Measurements from ENCODE around the gene TOM1. TPM values are rescaled to one million over a fixed set of nuclear protein-coding genes. Genes with fewer than 3 reads are reported as not detected.

TOM1 gene
- total RNA-seq, 4 donors from 2014 or later: 56.3 to 183 (median 104) TPM

DNA sequence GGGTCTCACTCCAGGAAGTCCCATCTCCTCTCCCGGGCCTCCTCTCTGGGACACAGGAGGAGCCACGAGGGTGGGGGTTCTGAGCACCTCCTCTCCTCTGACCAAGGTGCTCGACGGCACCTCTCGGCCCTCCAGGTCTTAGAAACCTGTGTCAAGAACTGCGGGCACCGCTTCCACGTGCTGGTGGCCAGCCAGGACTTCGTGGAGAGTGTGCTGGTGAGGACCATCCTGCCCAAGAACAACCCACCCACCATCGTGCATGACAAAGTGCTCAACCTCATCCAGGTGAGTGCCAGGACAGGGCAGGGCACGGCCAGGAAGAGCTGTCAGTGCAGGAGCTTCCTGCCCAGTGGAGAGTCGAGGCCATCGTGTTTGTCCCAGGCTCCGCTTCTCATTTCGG, 23.2 kb downstream of the TOM1 start:
- DNase-seq: no peak
- in situ Hi-C loops (cut with MboI; ENCODE audit: low pct_ligation_motif_present in 1 of 4, low pct_unique_long_range_greater_than_20kb in 1 of 4, low sequenced_read_pairs in 3 of 4): no loop called here
- no peaks in the 10 kb centered on the region for H3K4me1 ChIP-seq
- no peak overlapping the region for H3K4me3 ChIP-seq
- H3K27ac ChIP-seq: no peak overlapping the region
- H3K27me3 ChIP-seq: no peaks in the 10 kb centered on the region
- TF ChIP-seq EP300 (IDR thresholded peaks at IDR 0.05; ENCODE audit: low read depth): no peak
- TF ChIP-seq POLR2AphosphoS5 (IDR thresholded peaks at IDR 0.05): no peak
- TF ChIP-seq, protein P1, sequence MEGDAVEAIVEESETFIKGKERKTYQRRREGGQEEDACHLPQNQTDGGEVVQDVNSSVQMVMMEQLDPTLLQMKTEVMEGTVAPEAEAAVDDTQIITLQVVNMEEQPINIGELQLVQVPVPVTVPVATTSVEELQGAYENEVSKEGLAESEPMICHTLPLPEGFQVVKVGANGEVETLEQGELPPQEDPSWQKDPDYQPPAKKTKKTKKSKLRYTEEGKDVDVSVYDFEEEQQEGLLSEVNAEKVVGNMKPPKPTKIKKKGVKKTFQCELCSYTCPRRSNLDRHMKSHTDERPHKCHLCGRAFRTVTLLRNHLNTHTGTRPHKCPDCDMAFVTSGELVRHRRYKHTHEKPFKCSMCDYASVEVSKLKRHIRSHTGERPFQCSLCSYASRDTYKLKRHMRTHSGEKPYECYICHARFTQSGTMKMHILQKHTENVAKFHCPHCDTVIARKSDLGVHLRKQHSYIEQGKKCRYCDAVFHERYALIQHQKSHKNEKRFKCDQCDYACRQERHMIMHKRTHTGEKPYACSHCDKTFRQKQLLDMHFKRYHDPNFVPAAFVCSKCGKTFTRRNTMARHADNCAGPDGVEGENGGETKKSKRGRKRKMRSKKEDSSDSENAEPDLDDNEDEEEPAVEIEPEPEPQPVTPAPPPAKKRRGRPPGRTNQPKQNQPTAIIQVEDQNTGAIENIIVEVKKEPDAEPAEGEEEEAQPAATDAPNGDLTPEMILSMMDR (IDR thresholded peaks at IDR 0.05): no peak
- TF ChIP-seq POLR2A (IDR thresholded peaks at IDR 0.05): no peak
- peaks cover 0 to 41% (median 15%) of the 10 kb centered on the region in 4 donors for H3K36me3 ChIP-seq
- no peaks in the 10 kb centered on the region for H3K9me3 ChIP-seq
- WGBS, 2 donors (ENCODE audit: low coverage in 1 of 2): 89% methylated on average over 15 of the region's 15 CpGs; no CpG with 5 or more reads in 1 of the 2 donors
- intact Hi-C loops (cut with DNase I; ENCODE audit: low total_unique reads): no loop called here

- in situ Hi-C loops (cut with MboI; ENCODE audit: low pct_ligation_motif_present in 1 of 4, low pct_unique_long_range_greater_than_20kb in 1 of 4, low sequenced_read_pairs in 3 of 4) (no loop called here), intact Hi-C loops (cut with DNase I; ENCODE audit: low total_unique reads) (no loop called here)
- no peaks in the 10 kb centered on the region for H3K4me1 ChIP-seq
- H3K27ac ChIP-seq: no peak overlapping the region
- 88 to 95% methylated on average over 5 to 11 of the region's 11 CpGs for WGBS, 2 donors (ENCODE audit: low coverage in 1 of 2)
- no peak overlapping the region for H3K4me3 ChIP-seq
- peaks cover 0 to 42% (median 16%) of the 10 kb centered on the region in 4 donors for H3K36me3 ChIP-seq
- DNase-seq: no peak
- H3K9me3 ChIP-seq: no peaks in the 10 kb centered on the region
- H3K27me3 ChIP-seq: no peaks in the 10 kb centered on the region
- TF ChIP-seq EP300 (IDR thresholded peaks at IDR 0.05; ENCODE audit: low read depth): no peak
- TF ChIP-seq, protein P1 (IDR thresholded peaks at IDR 0.05): no peak
- TF ChIP-seq POLR2AphosphoS5 (IDR thresholded peaks at IDR 0.05): no peak
- TF ChIP-seq POLR2A (IDR thresholded peaks at IDR 0.05): no peak
Observed at GRCh38 chr22:35323305-35323704, 23.6 kb downstream of the TOM1 start.

DNA sequence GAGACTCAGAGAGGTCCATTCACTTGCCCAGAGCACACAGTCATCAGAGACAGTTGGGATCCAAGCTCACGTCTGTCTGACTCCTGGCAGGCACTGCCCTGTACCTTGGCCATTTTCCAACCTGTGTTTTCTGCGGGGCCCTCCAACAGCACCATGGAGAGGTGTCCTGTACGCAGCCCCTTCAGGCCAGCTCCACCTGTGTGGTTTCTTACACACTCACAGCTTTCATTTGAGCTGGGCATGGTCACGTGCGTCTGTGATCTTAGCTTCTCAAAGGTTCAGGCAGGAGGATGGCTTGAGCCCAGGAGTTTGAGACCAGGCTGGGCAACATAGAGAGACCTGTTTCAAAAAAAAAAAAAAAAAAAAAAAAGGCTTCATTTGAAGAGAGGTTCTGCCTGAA, 24.4 kb downstream of the TOM1 start:
- H3K27me3 ChIP-seq: no peaks in the 10 kb centered on the region
- TF ChIP-seq EP300 (IDR thresholded peaks at IDR 0.05; ENCODE audit: low read depth): no peak
- TF ChIP-seq POLR2AphosphoS5 (IDR thresholded peaks at IDR 0.05): no peak
- TF ChIP-seq POLR2A (IDR thresholded peaks at IDR 0.05): no peak
- TF ChIP-seq, protein P1 (IDR thresholded peaks at IDR 0.05): no peak
- intact Hi-C loops (cut with DNase I; ENCODE audit: low total_unique reads): no loop called here
- H3K36me3 ChIP-seq: peaks cover 0 to 42% (median 16%) of the 10 kb centered on the region in 4 donors
- H3K9me3 ChIP-seq: no peaks in the 10 kb centered on the region
- no peak overlapping the region for H3K4me3 ChIP-seq
- H3K27ac ChIP-seq: no peak overlapping the region
- 85 to 100% methylated on average over 2 to 5 of the region's 5 CpGs for whole genome bisulfite sequencing, 2 donors (ENCODE audit: low coverage in 1 of 2)
- in situ Hi-C loops (cut with MboI; ENCODE audit: low pct_ligation_motif_present in 1 of 4, low pct_unique_long_range_greater_than_20kb in 1 of 4, low sequenced_read_pairs in 3 of 4): no loop called here
- no peak for DNase-seq
- no peaks in the 10 kb centered on the region for H3K4me1 ChIP-seq

- WGBS, 2 donors (ENCODE audit: low coverage in 1 of 2): 91% methylated on average over 4 of the region's 4 CpGs; no CpG with 5 or more reads in 1 of the 2 donors
- H3K27ac ChIP-seq: no peak overlapping the region
- no peak for DNase-seq
- no peaks in the 10 kb centered on the region for H3K9me3 ChIP-seq
- TF ChIP-seq POLR2AphosphoS5 (IDR thresholded peaks at IDR 0.05): no peak
- no peak for TF ChIP-seq POLR2A (IDR thresholded peaks at IDR 0.05)
- TF ChIP-seq, protein P1 (IDR thresholded peaks at IDR 0.05): no peak
- TF ChIP-seq EP300 (IDR thresholded peaks at IDR 0.05; ENCODE audit: low read depth): no peak
- H3K4me3 ChIP-seq: no peak overlapping the region
- intact Hi-C loops (cut with DNase I; ENCODE audit: low total_unique reads) (no loop called here), in situ Hi-C loops (cut with MboI; ENCODE audit: low pct_ligation_motif_present in 1 of 4, low pct_unique_long_range_greater_than_20kb in 1 of 4, low sequenced_read_pairs in 3 of 4) (no loop called here)
- H3K27me3 ChIP-seq: no peaks in the 10 kb centered on the region
- H3K36me3 ChIP-seq: peaks cover 0 to 42% (median 16%) of the 10 kb centered on the region in 4 donors
- peaks cover 0 to 3% (median 0%) of the 10 kb centered on the region in 4 donors for H3K4me1 ChIP-seq
Observed at GRCh38 chr22:35324762-35325161, 25.1 kb downstream of the TOM1 start.

All from transverse colon (tissue), 4 donors.